HepG2 (cell line): ENCODE results near the gene PELI3. TPM values are rescaled to one million over a fixed set of nuclear protein-coding genes. Genes with fewer than 3 reads are reported as not detected.
A peak's percentile ranks its signal among the peaks of the same experiment; 100 is the strongest.

ENCODE experiments used
- BHLHE40 ChIP-seq: IDR thresholded peaks from 2 replicates; pipeline ENCODE4 v1.6.1; 2011; ENCODE audit warnings: low read length, improper control_type of control experiment
- BORCS8-MEF2B ChIP-seq: sonication (generic); formaldehyde crosslinking; IDR thresholded peaks from 2 replicates; pipeline ENCODE4 v1.8.0; 2022; ENCODE audit warnings: mild to moderate bottlenecking, missing genetic modification reagents
- DNMT3B ChIP-seq: conservative IDR thresholded peaks from 2 replicates; pipeline ENCODE4 v1.6.1; 2016; ENCODE audit warnings: missing biosample characterization, control low read depth
- FOXA3 ChIP-seq: IDR thresholded peaks from 2 replicates; pipeline ENCODE4 v1.6.1; 2016; ENCODE audit warnings: missing genetic modification reagents, missing compliant biosample characterization
- GTF3A ChIP-seq: sonication (generic); formaldehyde crosslinking; conservative IDR thresholded peaks from 2 replicates; pipeline ENCODE4 v1.4.0; 2020; ENCODE audit warnings: mild to moderate bottlenecking, missing genetic modification reagents
- MED1 ChIP-seq: sonication (generic); formaldehyde crosslinking; IDR thresholded peaks from 2 replicates; pipeline ENCODE4 v1.4.0; 2020; ENCODE audit warnings: missing genetic modification reagents
- SP5 ChIP-seq: IDR thresholded peaks from 2 replicates; pipeline ENCODE4 v1.6.1; 2016; ENCODE audit warnings: low read depth, borderline replicate concordance
- U2AF2 ChIP-seq: fragments of 200-400 bp; formaldehyde crosslinking; IDR thresholded peaks from 2 replicates; pipeline ENCODE4 v1.6.1; 2017; ENCODE audit warnings: low read depth, mild to moderate bottlenecking, low read length
- YY1 ChIP-seq: IDR thresholded peaks from 2 replicates; pipeline ENCODE4 v1.6.1; 2011; ENCODE audit warnings: low read length, low read depth, moderate library complexity, mild to moderate bottlenecking; ENCODE audit not compliant: insufficient read depth, insufficient replicate concordance
- ZNF225 ChIP-seq: sonication (generic); formaldehyde crosslinking; IDR thresholded peaks from 2 replicates; pipeline ENCODE4 v1.4.0; 2020; ENCODE audit warnings: mild to moderate bottlenecking, missing genetic modification reagents
- ZNF431 ChIP-seq: sonication (generic); formaldehyde crosslinking; IDR thresholded peaks from 2 replicates; pipeline ENCODE4 v1.9.0; 2022; ENCODE audit warnings: missing genetic modification reagents, low read depth, mild to moderate bottlenecking, borderline replicate concordance
- ZNF564 ChIP-seq: sonication (generic); formaldehyde crosslinking; IDR thresholded peaks from 2 replicates; pipeline ENCODE4 v1.8.1; 2023; ENCODE audit warnings: mild to moderate bottlenecking, missing genetic modification reagents
- ZNF607 ChIP-seq: sonication (generic); formaldehyde crosslinking; IDR thresholded peaks from 2 replicates; pipeline ENCODE4 v1.5.1; 2020; ENCODE audit warnings: missing genetic modification reagents, mild to moderate bottlenecking, borderline replicate concordance
- polyA plus RNA-seq, 8 experiments: library from polyadenylated mRNA; depleted of rRNA in 3 of 8; stranded (reverse) in 7 of 8; unstranded in 1 of 8; fragments of >200 nt; fragmentation: Illumina TruSeq in 4 of 8; extraction: Trizol in 4 of 8; gene quantifications; 2 replicates each; pipeline versions ENCODE4 v1.2.1 to v1.2.3, GENCODE V29; 2011 to 2016; ENCODE audit warnings: low read depth in 4 of 8, missing spikeins in 1 of 8, mixed read lengths in 1 of 8; ENCODE audit not compliant: insufficient read depth in 1 of 8
- total RNA-seq, 5 experiments: library from RNA; depleted of rRNA; stranded (reverse); fragments of >200 nt; fragmentation: Illumina TruSeq; extraction: Trizol; gene quantifications; 2 replicates each; pipeline ENCODE4 v1.2.3, GENCODE V29; 2016; ENCODE audit warnings: low read depth in 1 of 5
- TF ChIP-seq, protein P1 (sequence below): sonication (generic); formaldehyde crosslinking; IDR thresholded peaks from 2 replicates; pipeline ENCODE4 v1.4.0; 2020; ENCODE audit warnings: missing genetic modification reagents
- TF ChIP-seq, protein P2 (sequence below): sonication (generic); formaldehyde crosslinking; IDR thresholded peaks from 2 replicates; pipeline ENCODE4 v1.8.0; 2022; ENCODE audit warnings: missing genetic modification reagents, mild to moderate bottlenecking, moderate library complexity, borderline replicate concordance
- TF ChIP-seq, protein P3 (sequence below): sonication (generic); formaldehyde crosslinking; IDR thresholded peaks from 2 replicates; pipeline ENCODE4 v1.4.0; 2020; ENCODE audit warnings: missing genetic modification reagents, borderline replicate concordance

The PELI3 gene
- total and polyA plus RNA-seq, 2 of the 13 experiments (the other 11 are each of a cell fraction or from before 2014, with no cell fraction given), result 2.0 to 4.0 TPM

DNA sequence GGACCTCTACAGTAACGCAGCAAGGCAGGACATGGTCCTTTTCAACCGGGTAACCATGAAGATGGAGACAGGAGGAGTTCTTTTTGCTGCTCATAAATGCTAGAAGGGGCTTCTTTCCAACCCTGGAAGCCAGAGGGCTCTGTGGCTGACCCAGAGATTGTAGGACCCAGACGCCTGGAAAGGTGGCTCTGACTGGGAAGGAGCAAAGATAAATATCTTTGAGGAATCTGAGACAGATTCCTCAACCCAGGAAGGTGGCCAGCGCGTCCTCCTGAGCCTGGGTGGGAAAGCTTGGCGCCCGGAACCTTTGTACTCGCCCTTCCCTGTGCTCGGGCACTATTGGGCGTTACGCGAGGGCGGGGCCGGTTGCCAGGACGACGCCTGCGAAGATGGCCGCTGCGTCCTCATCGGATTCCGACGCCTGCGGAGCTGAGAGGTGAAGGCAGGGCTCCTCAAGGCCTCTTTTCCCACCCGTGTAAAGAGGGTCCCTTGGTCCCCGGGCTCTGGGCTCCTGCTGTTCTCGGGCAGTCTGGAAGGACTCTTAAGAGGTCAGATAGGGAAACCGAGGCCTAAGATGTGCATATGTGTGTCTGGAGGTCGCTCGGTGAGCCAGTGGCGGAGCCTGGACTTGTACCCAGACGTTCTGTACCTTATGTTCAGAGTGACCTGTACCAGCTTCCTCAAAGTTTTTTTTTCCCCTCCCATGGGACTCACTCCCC, 43.7 kb downstream of the PELI3 start, which contains the start of gene BBS1 (continued):
- TF ChIP-seq, protein P1, sequence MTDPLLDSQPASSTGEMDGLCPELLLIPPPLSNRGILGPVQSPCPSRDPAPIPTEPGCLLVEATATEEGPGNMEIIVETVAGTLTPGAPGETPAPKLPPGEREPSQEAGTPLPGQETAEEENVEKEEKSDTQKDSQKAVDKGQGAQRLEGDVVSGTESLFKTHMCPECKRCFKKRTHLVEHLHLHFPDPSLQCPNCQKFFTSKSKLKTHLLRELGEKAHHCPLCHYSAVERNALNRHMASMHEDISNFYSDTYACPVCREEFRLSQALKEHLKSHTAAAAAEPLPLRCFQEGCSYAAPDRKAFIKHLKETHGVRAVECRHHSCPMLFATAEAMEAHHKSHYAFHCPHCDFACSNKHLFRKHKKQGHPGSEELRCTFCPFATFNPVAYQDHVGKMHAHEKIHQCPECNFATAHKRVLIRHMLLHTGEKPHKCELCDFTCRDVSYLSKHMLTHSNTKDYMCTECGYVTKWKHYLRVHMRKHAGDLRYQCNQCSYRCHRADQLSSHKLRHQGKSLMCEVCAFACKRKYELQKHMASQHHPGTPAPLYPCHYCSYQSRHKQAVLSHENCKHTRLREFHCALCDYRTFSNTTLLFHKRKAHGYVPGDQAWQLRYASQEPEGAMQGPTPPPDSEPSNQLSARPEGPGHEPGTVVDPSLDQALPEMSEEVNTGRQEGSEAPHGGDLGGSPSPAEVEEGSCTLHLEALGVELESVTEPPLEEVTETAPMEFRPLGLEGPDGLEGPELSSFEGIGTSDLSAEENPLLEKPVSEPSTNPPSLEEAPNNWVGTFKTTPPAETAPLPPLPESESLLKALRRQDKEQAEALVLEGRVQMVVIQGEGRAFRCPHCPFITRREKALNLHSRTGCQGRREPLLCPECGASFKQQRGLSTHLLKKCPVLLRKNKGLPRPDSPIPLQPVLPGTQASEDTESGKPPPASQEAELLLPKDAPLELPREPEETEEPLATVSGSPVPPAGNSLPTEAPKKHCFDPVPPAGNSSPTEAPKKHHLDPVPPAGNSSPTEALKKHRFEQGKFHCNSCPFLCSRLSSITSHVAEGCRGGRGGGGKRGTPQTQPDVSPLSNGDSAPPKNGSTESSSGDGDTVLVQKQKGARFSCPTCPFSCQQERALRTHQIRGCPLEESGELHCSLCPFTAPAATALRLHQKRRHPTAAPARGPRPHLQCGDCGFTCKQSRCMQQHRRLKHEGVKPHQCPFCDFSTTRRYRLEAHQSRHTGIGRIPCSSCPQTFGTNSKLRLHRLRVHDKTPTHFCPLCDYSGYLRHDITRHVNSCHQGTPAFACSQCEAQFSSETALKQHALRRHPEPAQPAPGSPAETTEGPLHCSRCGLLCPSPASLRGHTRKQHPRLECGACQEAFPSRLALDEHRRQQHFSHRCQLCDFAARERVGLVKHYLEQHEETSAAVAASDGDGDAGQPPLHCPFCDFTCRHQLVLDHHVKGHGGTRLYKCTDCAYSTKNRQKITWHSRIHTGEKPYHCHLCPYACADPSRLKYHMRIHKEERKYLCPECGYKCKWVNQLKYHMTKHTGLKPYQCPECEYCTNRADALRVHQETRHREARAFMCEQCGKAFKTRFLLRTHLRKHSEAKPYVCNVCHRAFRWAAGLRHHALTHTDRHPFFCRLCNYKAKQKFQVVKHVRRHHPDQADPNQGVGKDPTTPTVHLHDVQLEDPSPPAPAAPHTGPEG (CRISPR knock-in tag), result peak; percentile 56; the same call in 1 of the 2 replicates
- TF ChIP-seq U2AF2 (peak; percentile 98), BORCS8-MEF2B (0 out of 2 replicates have a peak, but pooled peaks have one; percentile 26), FOXA3 (peak; percentile 59), GTF3A (0 out of 2 replicates have a peak, but pooled peaks have one; percentile 42), ZNF564 (peak; percentile 79), YY1 (peak; percentile 97), ZNF607 (CRISPR knock-in tag) (0 out of 2 replicates have a peak, but pooled peaks have one; percentile 70), SP5 (peak; percentile 92), ZNF431 (peak; percentile 33; the same call in 1 of the 2 replicates), MED1 (CRISPR knock-in tag) (peak; percentile 61), BHLHE40 (no peak), DNMT3B (CRISPR knock-in tag) (0 out of 2 replicates have a peak, but pooled peaks have one; percentile 75), ZNF225 (CRISPR knock-in tag) (0 out of 2 replicates have a peak, but pooled peaks have one; percentile 38)
- TF ChIP-seq, protein P2, sequence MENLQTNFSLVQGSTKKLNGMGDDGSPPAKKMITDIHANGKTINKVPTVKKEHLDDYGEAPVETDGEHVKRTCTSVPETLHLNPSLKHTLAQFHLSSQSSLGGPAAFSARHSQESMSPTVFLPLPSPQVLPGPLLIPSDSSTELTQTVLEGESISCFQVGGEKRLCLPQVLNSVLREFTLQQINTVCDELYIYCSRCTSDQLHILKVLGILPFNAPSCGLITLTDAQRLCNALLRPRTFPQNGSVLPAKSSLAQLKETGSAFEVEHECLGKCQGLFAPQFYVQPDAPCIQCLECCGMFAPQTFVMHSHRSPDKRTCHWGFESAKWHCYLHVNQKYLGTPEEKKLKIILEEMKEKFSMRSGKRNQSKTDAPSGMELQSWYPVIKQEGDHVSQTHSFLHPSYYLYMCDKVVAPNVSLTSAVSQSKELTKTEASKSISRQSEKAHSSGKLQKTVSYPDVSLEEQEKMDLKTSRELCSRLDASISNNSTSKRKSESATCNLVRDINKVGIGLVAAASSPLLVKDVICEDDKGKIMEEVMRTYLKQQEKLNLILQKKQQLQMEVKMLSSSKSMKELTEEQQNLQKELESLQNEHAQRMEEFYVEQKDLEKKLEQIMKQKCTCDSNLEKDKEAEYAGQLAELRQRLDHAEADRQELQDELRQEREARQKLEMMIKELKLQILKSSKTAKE, result no peak
- TF ChIP-seq, protein P3, sequence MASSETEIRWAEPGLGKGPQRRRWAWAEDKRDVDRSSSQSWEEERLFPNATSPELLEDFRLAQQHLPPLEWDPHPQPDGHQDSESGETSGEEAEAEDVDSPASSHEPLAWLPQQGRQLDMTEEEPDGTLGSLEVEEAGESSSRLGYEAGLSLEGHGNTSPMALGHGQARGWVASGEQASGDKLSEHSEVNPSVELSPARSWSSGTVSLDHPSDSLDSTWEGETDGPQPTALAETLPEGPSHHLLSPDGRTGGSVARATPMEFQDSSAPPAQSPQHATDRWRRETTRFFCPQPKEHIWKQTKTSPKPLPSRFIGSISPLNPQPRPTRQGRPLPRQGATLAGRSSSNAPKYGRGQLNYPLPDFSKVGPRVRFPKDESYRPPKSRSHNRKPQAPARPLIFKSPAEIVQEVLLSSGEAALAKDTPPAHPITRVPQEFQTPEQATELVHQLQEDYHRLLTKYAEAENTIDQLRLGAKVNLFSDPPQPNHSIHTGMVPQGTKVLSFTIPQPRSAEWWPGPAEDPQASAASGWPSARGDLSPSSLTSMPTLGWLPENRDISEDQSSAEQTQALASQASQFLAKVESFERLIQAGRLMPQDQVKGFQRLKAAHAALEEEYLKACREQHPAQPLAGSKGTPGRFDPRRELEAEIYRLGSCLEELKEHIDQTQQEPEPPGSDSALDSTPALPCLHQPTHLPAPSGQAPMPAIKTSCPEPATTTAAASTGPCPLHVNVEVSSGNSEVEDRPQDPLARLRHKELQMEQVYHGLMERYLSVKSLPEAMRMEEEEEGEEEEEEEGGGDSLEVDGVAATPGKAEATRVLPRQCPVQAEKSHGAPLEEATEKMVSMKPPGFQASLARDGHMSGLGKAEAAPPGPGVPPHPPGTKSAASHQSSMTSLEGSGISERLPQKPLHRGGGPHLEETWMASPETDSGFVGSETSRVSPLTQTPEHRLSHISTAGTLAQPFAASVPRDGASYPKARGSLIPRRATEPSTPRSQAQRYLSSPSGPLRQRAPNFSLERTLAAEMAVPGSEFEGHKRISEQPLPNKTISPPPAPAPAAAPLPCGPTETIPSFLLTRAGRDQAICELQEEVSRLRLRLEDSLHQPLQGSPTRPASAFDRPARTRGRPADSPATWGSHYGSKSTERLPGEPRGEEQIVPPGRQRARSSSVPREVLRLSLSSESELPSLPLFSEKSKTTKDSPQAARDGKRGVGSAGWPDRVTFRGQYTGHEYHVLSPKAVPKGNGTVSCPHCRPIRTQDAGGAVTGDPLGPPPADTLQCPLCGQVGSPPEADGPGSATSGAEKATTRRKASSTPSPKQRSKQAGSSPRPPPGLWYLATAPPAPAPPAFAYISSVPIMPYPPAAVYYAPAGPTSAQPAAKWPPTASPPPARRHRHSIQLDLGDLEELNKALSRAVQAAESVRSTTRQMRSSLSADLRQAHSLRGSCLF (CRISPR knock-in tag), result no peak
